Hepatocyte (in vitro differentiated cells): Measurements from ENCODE around the gene PDE4D. TPM values are rescaled to one million over a fixed set of nuclear protein-coding genes. Genes with fewer than 3 reads are reported as not detected.

Source experiments
- DNase-seq: peaks from one replicate; pipeline ENCODE4 v3.0.0-alpha.2; 2016; ENCODE audit warnings: low spot score
- H2AFZ ChIP-seq: fragments of 200-600 bp; sonication (generic); 2 replicates; pipeline ENCODE4 v1.6.0; 2016; ENCODE audit warnings: antibody characterized with exemption, mild to moderate bottlenecking
- H3K27ac ChIP-seq: fragments of 200-600 bp; sonication (generic); 2 replicates; pipeline ENCODE4 v1.5.1; 2016; ENCODE audit warnings: mild to moderate bottlenecking
- H3K27me3 ChIP-seq: fragments of 200-600 bp; sonication (generic); 2 replicates; pipeline ENCODE4 v1.6.1; 2016
- H3K36me3 ChIP-seq: fragments of 200-600 bp; sonication (generic); replicated peaks from 2 replicates; pipeline ENCODE4 v1.5.1; 2016; ENCODE audit warnings: low read depth; ENCODE audit not compliant: insufficient read depth
- H3K4me1 ChIP-seq: fragments of 200-600 bp; sonication (generic); 2 replicates; pipeline ENCODE4 v1.5.1; 2016; ENCODE audit warnings: mild to moderate bottlenecking, moderate library complexity; ENCODE audit not compliant: insufficient read depth
- H3K4me2 ChIP-seq: fragments of 200-600 bp; sonication (generic); 2 replicates; pipeline ENCODE4 v1.6.0; 2016
- H3K4me3 ChIP-seq: fragments of 200-600 bp; sonication (generic); 2 replicates; pipeline ENCODE4 v1.5.1; 2016; ENCODE audit warnings: mild to moderate bottlenecking
- H3K79me2 ChIP-seq: fragments of 200-600 bp; sonication (generic); 2 replicates; pipeline ENCODE4 v1.6.0; 2017; ENCODE audit warnings: mild to moderate bottlenecking
- H3K9me2 ChIP-seq: fragments of 200-600 bp; sonication (generic); replicated peaks from 2 replicates; pipeline ENCODE4 v1.6.0; 2017; ENCODE audit warnings: mild to moderate bottlenecking; ENCODE audit not compliant: insufficient read depth
- H3K9me3 ChIP-seq: fragments of 200-600 bp; sonication (generic); 2 replicates; pipeline ENCODE4 v1.5.1; 2016; ENCODE audit warnings: low read depth, mild to moderate bottlenecking
- H4K20me1 ChIP-seq: fragments of 200-600 bp; sonication (generic); 2 replicates; pipeline ENCODE4 v1.6.0; 2016; ENCODE audit warnings: mild to moderate bottlenecking; ENCODE audit not compliant: insufficient read depth, poor library complexity, severe bottlenecking
- CTCF ChIP-seq: fragments of 200-600 bp; sonication (generic); IDR thresholded peaks from 2 replicates; pipeline ENCODE4 v1.5.1; 2016; ENCODE audit warnings: antibody characterized with exemption, mild to moderate bottlenecking; ENCODE audit not compliant: poor library complexity
- EZH2 ChIP-seq: fragments of 200-600 bp; sonication (generic); IDR thresholded peaks from 2 replicates; pipeline ENCODE4 v1.6.1; 2016; ENCODE audit warnings: antibody characterized with exemption, mild to moderate bottlenecking, borderline replicate concordance
- EZH2phosphoT487 ChIP-seq: fragments of 200-600 bp; sonication (generic); IDR thresholded peaks from one replicate; pipeline ENCODE4 v1.6.1; 2018; ENCODE audit warnings: antibody characterized with exemption, mild to moderate bottlenecking, low read depth, moderate library complexity; ENCODE audit not compliant: unreplicated experiment, severe bottlenecking
- WGBS: methylation state at CpG from one replicate; pipeline ENCODE4 v1.1.6; 2016; ENCODE audit warnings: low lambda C conversion rate; ENCODE audit errors: missing lambda C conversion rate; 5-methylcytosine and 5-hydroxymethylcytosine counted together
- polyA plus RNA-seq: library from polyadenylated mRNA; unstranded; fragments of >200 nt; fragmentation: Nextera tagmentation; extraction: Ambion mirVana; gene quantifications from 2 replicates; pipeline ENCODE4 v1.2.1, GENCODE V29; 2016
- total RNA-seq: library from RNA; depleted of rRNA; stranded (reverse); fragments of >200 nt; gene quantifications from 2 replicates; pipeline ENCODE4 v1.2.3, GENCODE V29; 2014

Gene PDE4D
- total and polyA plus RNA-seq, 2 experiments from 2014 or later: 14.5 to 45.2 TPM

- TF ChIP-seq CTCF: no peak
- TF ChIP-seq EZH2: no peak
- no peak for TF ChIP-seq EZH2phosphoT487
- no peak overlapping the region for H3K27ac ChIP-seq
- H3K9me2 ChIP-seq: no peaks in the 10 kb centered on the region
- no peaks in the 10 kb centered on the region for H4K20me1 ChIP-seq
- WGBS: 88% methylated on average over 2 of the region's 2 CpGs
- no peaks in the 10 kb centered on the region for H3K79me2 ChIP-seq
- no peak overlapping the region for H3K4me2 ChIP-seq
- no peaks in the 10 kb centered on the region for H3K27me3 ChIP-seq
- no peak overlapping the region for H2AFZ ChIP-seq
- H3K4me3 ChIP-seq: no peak overlapping the region
- H3K4me1 ChIP-seq: peaks cover 3% of the 10 kb centered on the region
- no peaks in the 10 kb centered on the region for H3K9me3 ChIP-seq
- H3K36me3 ChIP-seq: no peaks in the 10 kb centered on the region
- no peak for DNase-seq
These were observed 207.7 kb downstream of the PDE4D start for GRCh38 chr5:59685793-59686192.

DNA sequence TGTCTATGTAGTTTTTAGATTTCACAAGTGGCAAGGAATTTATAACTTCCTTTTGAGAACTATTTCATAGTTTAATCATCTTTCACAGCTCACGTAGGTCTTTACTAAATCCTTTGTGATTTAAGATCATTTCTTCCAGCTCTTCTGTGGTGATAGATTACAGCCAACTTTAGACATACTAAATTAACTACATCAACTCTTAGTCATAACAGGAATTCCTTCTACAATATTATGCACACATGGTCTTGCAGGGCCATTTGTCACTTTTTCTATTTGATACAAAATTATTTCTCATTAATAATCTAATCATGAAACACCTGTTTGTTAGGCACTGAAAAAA is 208.4 kb downstream of the PDE4D start:
- no peak overlapping the region for H3K27ac ChIP-seq
- no peaks in the 10 kb centered on the region for H3K27me3 ChIP-seq
- peaks cover 3% of the 10 kb centered on the region for H3K4me1 ChIP-seq
- H3K4me3 ChIP-seq: no peak overlapping the region
- H3K9me2 ChIP-seq: no peaks in the 10 kb centered on the region
- no peaks in the 10 kb centered on the region for H3K36me3 ChIP-seq
- 77% methylated on average over 1 of the region's 1 CpG for WGBS
- no peak overlapping the region for H3K4me2 ChIP-seq
- no peak overlapping the region for H2AFZ ChIP-seq
- TF ChIP-seq EZH2phosphoT487 (no peak), CTCF (no peak), EZH2 (no peak)
- H3K79me2 ChIP-seq: no peaks in the 10 kb centered on the region
- H3K9me3 ChIP-seq: no peaks in the 10 kb centered on the region
- no peaks in the 10 kb centered on the region for H4K20me1 ChIP-seq
- no peak for DNase-seq

DNA sequence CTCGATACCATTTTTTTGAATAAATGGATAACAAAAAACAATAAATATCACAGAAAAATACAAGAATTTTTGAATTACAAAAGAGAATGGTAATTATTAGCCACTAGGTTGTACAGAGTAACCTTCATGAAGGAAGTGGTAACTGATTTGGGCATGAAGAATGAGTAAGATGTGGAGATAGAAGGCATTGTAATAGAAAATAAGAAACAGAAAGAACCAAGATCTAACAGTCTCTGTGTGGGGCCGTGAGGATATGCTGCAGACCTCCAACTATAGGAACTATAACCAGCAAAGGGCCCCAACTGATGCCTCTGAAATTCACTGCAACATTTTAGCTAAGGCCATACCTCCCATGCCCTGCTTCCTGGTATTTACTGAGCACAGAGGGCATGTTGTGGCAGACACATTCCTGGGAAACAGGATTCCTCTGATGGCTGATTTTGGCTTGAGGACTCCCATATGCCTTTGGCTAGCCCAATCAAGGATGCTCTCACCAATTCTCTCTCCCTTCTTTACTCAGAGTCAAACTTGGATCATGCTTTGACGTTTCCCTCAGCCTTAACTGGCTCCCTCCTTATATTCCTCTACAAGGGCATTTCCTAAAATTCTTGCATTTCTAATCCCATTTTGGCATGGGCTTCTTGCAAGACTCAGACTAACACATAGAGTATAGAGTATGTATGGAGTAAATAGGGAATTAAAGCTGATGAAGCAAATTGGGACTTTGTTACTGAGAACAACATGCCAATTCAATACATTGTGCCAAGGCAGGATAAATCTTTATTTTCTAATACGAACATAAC is 208.9 kb downstream of the PDE4D start:
- H3K36me3 ChIP-seq: no peaks in the 10 kb centered on the region
- DNase-seq: no peak
- no peaks in the 10 kb centered on the region for H3K9me3 ChIP-seq
- peaks cover 3% of the 10 kb centered on the region for H3K4me1 ChIP-seq
- H3K4me2 ChIP-seq: no peak overlapping the region
- H3K4me3 ChIP-seq: no peak overlapping the region
- no peaks in the 10 kb centered on the region for H4K20me1 ChIP-seq
- H3K27ac ChIP-seq: no peak overlapping the region
- no peaks in the 10 kb centered on the region for H3K9me2 ChIP-seq
- no peak for TF ChIP-seq EZH2
- no peak for TF ChIP-seq CTCF
- TF ChIP-seq EZH2phosphoT487: no peak
- no peaks in the 10 kb centered on the region for H3K79me2 ChIP-seq
- WGBS: 69% methylated on average over 4 of the region's 4 CpGs
- H2AFZ ChIP-seq: no peak overlapping the region
- H3K27me3 ChIP-seq: no peaks in the 10 kb centered on the region
